ENCODE results near the gene MAGEA9.
"Not testable (repeated sequence)": the region's sequence is repeated elsewhere in the genome, so short reads cannot be mapped to it uniquely, and the experiment has no call there.

Gene MAGEA9, protein sequence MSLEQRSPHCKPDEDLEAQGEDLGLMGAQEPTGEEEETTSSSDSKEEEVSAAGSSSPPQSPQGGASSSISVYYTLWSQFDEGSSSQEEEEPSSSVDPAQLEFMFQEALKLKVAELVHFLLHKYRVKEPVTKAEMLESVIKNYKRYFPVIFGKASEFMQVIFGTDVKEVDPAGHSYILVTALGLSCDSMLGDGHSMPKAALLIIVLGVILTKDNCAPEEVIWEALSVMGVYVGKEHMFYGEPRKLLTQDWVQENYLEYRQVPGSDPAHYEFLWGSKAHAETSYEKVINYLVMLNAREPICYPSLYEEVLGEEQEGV
- long read RNA-seq, donor 1, result 0 reads
- long read RNA-seq, donor 2, result 0 reads
- long read RNA-seq, donor 3, result 0 reads
- long read RNA-seq, donor 4, result 0 reads
- long read RNA-seq, donor 5, result 0 reads
- long read RNA-seq, donor 6, result 0 reads
- long read RNA-seq, donor 7, result 0 reads
- long read RNA-seq, donor 8, result 0 reads

DNA sequence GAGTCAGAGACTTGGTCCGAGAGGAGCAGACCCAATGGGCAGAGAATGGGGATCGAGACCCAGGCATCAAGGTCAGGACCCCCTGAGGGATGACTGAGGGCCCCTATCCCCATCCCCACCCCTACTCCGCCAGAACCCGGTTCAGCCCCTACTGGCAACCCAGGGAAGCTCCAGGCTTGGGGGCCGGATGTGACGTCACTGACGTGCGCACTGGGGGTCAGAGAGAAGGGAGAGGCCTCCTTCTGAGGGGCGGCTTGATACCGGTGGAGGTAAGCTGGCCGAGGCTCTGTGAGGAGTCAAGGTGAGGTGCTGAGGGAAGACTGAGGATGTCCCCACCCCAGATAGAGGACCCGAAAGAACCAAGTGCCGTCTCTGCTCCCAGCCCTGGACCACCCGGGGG, at the start of gene MAGEA9:
Gene MAGEA9 (plus strand): TSS at position 204 of the 400 bp plus-strand sequence. CDS start 4,281 bp downstream, outside the sequence.
- DNase-seq, result not testable (repeated sequence)

DNA sequence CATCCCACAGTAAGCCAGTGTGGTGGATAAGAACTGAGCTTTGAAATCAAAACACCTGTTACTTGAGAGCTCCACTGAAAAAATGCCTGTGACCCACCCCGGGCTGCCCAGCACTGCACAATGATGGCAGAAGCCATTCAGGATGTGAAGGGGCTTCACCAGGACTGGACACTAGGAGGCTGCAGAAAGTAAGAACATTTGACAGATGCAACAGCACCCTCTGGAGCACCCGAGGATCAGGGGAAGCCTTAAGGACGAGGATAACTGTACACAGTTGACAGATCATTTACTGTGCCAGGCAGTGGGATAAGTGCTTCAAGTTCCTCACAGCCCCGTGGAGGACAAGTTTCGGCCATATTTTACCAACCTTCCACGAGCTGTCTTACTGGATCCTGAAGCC, 39.5 kb upstream of the MAGEA9 start:
- DNase-seq, result not testable (repeated sequence)

DNA sequence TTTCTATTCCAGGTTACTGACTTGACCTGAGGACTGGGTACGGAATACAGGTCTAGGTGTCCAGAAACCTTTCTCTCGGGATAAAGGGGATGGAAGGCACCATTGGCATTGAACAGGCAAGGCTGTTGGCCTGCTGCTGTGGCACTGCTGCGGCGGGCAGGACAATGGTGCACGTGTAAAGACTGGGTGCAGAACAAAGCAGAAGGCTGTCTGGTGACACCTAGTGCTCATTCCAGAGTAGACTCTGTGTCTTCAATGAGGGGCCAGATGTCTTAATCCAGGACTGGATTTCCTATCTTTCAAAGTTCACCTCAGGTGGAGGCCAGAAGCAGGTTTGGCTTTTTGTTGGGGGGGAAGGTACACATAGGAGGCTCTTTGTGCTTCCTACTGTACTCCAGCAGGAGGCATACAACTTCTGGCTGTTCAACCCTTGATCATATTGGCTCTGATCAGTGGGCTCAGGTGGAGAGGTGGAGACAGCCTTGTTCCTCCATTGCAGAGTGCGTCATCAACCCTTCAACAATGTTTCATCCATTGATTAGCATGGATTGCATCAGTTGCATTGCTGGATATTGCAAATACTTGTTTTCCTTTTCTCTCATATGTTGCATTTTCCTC, 35.2 kb upstream of the MAGEA9 start:
- DNase-seq, result not testable (repeated sequence)

DNA sequence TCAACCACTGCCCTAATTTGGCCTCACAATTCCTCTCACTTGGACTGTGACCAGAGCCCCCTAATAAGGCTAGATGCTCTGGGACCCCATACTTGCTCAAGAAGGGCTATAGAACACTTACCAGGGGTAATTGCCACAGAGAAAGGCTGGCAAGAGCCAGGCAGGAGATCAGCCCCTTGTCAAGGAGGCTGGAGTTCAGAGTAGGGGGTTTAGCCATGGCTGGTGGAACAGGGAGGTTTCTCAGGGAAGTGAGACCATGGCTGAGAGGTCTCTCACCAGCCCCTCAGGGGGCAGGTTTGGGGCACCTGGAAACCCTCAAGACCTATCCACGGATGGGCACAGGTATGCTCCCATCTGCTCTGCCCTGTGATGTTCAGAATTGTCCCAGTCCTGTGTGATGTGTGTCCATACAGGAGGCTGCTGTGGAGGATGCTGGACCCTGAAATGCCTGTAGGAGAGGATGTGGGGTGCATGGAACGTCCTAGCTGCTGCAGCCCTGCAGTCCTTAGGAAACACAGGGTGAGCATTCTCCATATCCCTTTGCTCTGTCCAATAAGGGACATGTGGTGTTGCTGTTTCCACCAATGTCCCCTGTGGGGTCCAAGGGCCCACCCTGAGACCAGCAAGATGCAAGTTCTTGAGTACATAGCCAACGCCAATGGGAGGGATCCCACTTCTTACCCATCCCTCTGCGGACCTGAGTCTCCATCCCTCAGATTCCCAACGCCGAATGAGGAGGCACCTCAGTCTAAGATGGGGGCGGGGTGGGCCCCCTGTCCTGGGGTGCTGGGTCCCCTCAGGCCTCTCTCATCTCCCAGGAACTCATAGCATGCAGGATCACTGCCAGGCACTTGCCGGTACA, 24.3 kb upstream of the MAGEA9 start:
- no peak for DNase-seq

DNA sequence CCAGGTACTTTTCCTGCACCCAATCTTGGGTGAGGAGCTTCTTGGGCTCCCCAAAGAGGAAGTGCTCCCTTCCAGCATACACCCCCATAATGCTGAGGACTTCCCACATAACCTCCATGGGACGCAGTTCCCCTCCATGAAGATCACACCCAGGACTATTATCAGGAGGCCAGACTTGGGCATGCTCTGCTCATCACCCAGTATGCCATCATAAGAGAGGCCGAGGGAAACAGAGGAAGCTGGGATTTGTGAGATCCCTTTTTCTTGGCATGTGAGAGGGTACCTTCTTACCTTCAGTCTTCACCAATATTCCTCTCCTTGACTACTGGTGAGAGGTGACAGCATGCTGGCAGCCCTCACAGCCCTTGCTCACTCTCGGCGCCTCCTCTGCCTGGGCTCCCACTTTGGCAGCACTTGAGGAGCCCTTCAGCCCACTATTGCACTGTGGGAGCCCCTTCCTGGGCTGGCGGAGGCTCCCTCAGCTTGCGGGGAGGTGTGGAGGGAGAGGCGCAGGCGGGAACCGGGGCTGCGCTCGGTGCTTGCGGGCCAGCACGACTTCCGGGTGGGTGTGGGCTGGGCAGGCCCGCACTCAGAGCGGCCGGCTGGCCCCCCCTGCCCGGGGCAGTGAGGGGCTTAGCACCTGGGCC, 23.5 kb upstream of the MAGEA9 start:
- DNase-seq, result no peak

DNA sequence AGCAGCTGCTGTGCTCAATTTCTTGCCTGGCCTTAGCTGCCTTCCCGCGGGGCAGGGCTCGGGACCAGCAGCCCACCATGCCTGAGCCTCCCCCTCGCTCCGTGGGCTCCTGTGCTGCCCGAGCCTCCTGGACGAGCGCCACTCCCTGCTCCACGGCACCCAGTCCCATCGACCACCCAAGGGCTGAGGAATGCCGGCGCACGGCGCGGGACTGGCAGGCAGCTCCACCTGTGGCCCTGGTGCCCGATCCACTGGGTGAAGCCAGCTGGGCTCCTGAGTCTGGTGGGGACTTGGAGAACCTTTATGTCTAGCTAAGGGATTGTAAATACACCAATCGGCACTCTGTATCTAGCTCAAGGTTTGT, 23.0 kb upstream of the MAGEA9 start:
- not testable (repeated sequence) for DNase-seq

DNA sequence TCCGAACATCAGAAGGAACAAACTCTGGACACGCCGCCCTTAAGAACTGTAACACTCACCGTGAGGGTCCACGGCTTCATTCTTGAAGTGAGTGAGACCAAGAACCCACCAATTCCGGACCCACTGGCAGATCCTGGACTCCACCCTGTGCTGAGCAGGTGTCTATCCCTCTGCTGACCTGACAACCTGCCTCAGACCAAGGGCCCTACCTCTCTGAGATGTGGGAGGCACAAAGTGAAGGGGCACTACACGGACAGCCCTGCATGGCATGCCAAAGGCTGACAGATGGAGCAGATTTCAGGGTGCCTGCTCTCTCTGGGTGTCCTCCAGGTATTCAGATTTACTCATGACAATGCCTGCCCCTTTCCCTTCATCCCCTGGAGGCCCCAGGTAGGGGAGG, 21.9 kb upstream of the MAGEA9 start:
- DNase-seq, result no peak

DNA sequence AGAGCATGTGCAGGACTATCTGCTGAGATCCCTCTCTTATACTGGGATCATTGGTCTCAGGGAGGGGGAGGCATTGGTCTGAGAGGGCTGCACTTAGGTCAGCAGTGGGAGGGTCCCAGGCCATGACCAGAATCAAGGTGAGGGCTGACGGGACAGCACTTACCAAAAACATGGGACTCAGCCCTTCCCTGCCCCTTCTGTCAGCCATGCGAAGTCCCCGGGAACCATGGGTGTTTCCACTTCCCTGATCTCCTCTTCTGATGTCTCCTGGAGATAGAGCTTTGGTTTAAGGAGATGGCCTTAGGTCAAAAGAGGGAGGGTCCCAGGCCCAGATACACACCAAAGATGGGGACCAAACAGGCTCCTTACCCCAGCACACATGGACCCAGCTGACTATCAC, 20.8 kb upstream of the MAGEA9 start:
- DNase-seq, result no peak

DNA sequence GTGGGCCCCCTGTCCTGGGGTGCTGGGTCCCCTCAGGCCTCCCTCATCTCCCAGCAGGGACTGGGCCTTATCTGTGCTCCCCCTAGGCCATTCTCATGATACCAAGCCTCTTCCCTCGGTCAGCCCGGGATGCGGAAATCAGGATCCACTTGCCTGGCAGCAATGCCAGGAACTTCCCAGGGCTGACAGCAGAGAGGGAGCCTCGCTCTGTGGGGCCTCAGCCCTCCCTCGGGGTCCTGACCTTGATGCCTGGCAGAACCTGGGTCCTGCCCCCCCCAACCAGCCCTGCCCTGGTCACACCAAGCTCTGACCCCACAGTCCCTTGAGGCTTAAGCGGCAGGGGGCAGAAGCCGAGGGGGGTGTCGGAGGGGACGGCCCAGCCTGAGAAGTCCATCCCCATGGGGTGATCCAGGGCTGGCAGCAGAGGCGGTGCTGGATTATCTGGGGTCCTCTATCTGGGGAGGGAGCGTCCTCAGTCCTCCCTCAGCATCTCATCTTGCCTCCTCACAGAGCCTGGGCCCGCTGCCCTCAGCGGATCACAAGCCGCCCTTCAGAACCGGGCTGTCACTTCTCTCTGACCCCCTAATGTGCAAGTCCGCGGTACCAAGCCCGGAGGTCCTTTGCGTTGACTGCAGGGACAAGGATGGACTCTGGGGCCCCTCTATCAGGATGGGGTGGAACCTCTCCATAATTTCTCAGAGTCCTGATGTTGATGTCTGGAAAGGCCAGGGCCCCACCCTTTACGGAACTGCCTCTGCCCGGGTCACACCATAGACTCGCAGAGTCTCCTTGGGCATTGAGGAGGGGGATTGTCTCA, 19.7 kb upstream of the MAGEA9 start:
- not testable (repeated sequence) for DNase-seq

DNA sequence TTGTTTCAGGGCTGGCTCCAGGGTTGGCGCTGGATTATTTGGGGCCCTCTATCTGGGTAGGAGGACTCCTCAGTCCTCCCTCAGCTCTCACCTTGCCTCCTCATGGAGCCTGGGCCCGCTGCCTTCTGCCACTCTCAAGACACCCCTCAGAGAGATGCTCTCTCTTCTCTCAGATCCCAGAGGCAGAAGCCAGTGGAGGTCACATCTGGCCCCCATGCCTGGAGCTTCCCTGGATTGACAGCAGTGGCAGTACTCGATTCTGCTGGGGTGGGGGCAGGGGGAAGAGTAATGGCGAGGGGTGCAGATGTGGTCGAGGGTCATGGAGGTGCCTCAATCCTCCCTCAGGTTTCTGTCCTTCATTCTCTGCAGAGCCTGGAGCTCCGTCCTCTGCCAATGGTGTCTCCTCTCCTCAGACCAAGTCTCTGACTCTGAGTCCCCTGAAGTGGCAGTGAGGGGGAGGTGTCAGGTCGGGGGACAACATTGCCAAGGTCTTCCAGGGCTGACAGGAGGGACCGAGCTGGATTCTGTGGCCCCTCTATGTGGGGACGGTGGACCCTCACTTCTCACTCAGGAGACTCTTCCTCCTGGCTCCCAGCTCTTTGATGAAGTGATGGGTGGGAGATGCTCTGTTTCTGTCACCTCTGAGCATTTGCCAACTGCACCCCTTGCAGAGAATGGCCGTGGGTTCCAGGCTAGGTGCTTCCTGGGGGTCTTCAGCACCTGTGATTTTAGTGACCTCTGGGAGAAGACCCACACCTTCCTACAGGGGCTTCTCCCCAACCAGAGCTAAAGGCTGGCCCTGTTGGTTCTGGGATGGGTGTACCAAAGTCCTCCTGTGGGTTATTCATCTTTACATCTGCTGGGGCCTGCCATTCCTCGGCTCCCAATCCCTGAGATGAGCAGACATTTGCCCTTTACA, 18.8 kb upstream of the MAGEA9 start:
- no peak for DNase-seq

DNA sequence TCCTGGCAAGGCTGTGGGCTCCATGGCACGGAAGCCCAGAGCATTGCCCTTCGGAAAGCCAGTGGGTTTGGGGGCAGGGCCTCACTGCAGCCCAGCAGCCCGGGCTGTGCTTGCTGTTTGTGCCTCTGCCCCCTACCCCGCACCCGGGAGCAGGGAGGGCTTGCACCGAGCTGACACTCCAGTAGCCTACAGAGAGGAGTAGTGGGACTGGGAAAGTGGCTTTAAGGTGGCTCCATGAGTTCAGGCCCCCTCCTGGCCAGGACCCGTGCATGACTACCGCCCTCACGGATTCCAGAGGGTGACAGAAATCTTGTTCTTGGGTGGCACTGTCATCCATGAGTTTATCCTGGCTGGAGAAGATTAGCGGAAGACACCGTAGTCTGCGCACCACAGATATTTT, 11.4 kb upstream of the MAGEA9 start:
- DNase-seq, result not testable (repeated sequence)

DNA sequence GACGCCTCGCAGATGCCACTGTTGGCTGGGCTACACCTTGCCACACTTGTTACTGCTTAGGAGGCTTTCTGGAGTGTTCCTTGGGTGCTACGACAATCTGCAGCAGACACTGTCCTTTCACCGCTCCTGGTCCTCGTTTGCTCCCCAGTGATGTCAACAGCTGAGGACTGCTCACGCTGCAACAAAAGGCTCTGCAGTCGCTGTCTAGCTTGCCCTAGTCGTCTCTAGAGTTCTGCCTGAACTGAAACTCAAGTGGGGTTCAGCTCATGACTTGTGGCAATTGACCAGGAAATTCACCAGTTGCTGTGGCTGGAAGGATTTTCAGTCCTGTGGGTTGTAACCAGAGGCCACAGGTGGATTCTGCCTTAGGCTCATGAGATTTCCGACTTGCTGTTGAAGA, 8.7 kb upstream of the MAGEA9 start:
- not testable (repeated sequence) for DNase-seq

DNA sequence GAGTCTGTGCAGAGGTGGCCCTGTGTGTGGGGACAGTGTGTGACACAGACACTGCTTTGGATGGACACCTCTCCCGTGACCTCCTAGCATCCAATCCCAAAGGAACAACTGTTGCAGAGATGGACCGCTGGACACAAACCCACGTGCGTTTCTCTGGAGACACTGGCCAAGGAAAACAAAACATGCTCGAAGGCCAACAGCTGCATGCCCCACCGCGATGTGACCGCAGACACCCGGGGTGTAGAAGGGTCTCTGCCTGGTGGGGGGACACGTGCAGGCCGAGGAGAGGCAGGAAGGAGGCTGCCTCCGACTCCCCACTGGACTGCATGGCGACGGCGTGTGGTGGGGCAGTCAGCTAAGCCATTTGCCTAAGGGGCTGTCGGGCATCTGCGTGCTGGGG, 8.0 kb upstream of the MAGEA9 start, which contains the start of gene HSFX1:
Gene HSFX1 (plus strand): TSS at position 301 of the 400 bp plus-strand sequence. CDS start 614 bp downstream, outside the sequence.
- DNase-seq, result not testable (repeated sequence)

DNA sequence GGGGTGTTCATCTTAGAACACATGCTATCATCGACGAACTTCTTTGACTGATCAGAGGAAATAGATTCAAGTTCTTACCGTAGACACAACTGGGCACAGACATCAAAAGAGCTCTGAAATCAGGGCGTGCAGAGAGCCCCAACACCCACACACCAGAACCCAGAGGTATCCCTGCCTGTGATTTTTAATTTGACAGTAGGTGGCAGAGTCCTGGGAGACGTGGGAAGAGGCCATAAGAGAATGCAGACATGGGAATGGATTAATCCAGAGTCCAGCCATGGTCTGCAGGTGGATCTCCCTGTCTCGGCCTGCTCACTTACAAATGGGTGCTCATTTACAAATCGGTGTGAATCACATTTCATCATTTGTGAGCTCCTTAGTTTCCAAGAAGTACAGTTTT, 3.7 kb upstream of the MAGEA9 start:
- DNase-seq, result not testable (repeated sequence)

DNA sequence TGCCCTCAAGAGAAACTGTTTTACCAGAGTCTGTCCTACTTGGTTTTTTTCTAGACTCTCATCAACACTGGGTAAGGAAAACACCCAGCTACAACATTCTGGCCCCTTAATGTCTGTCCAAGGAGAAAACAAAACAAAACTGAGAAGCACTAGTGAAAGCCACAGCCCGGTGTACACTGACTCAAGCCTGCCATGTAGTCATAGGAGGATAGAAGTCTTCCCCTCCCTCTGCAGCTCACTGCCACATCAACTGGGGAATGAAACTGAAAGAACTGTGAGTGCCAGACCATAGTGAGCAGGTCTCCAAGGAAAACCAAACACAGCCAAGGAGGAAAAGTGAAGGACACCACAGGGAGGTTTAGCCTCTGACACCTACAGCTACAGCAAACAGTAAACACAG, 13.8 kb downstream of the MAGEA9 start:
- not testable (repeated sequence) for DNase-seq

DNA sequence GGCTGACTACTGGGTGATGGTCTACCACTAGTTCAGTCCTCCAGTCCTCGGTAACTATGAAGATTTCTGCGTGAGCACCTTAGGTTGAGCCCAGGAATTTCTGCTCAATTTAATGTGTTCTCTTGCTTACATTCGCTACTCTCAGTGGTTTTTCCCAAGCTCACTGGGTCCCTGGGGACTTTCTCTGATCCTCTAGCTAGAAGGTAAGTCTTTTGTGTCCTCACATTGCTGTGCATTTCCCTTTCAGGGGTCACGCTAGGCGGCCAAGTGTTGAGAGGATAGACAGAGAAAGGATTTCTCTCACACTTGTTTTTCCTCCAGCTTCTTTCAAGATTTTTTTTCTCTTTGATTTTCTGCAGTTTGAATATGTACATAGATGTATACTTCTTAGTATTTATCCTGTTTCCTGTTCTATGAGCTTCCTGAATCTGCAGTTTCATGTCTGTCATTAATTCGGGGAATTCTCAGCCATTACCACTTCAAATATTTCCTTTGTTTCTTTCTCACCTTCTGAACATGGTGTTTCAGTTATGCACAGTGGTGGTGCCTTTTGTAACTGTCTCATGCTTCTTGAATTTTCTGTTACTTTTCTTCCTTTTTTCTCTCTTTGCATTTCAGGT, 17.5 kb downstream of the MAGEA9 start:
- no peak for DNase-seq

DNA sequence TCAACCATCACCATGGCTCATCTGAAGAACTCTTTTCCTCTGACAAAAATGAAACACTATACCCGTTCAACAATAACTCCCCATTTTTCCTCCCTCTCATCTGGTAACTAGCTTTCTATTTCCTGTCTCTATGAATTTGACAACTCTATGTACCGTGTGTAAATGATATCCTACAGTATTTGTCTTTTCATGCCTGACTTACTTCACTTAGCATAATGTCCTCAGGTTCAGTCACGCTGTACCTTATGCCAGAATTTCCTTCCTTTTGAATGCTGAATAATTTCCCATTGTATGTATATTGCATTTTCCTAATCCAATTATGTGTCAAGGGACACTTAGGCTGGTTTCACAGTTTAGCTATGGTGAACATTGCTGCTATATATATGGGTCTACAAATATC, 18.2 kb downstream of the MAGEA9 start:
- no peak for DNase-seq

DNA sequence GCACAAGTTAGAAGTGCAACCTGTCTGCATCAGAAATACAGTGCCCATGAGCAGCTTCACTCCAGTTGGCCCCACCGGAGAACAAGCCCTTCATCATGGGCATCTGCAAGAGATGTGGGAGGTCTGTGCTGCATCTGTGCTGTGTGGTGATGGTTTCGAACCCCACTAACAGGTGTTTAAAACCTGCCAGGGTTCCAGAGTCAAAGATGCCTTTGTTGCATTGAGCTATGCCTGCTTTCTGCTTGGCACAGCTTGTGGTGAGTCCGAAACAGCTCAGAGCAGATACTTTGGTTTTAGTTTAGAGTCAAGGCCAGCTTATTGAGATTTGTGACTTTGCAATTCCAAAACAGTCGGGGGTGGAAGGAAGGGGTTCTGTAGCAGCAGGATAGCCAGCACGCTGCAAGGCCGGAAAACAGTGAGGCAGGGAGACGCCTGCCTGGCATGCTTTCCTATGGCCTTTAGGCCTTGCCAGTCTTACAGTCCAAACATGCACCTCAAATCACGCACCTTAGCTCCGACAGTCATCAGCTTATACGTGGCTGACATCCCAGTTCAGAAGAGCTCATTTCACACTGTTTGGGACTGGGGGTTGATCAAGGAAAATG, 21.8 kb downstream of the MAGEA9 start:
- no peak for DNase-seq

DNA sequence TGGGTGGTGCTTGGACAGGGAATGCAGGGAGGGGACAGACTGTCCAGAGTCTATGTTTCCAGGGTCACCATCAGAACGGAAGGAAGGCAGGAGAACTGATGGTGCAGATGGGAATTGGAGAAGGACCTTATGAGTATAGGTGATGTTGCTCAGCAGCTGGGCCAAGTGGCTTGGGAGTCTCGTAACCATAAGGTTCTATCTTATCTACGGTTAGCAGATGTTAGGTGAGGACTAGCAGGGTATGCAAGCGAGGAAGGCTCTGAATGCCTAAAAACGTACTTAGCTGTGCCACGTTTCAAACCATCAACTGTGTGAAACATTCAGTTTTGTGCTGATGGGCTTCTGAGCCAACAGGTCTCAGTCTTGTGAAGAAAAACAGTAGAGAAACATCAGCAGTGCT, 22.4 kb downstream of the MAGEA9 start:
- DNase-seq, result no peak
